HCT116 (cell line): ENCODE measurements around the gene ALK. TPM values are rescaled to one million over a fixed set of nuclear protein-coding genes. Genes with fewer than 3 reads are reported as not detected.

Source experiments
- ATAC-seq: fragments of 200-7000 bp; cut with Tn5 transposase; 2 replicates; pipeline ENCODE4 v1.9.1; 2020; ENCODE audit warnings: mild to moderate bottlenecking, moderate library complexity
- BruUV-seq: library from RNA; stranded (reverse); fragments of 400-500 nt; replicated peaks from 2 replicates; lab custom pipeline; 2021; lab: Mats Ljungman, UMichigan
- CTCF ChIA-PET: fragments of 300-600 bp; sonication (Branson Sonifier 250); formaldehyde crosslinking; loops from one replicate; lab custom pipeline; 2021; ENCODE audit warnings: antibody characterized with exemption; lab: Charles Lee
- POLR2A ChIA-PET: fragments of 300-600, 350-600 bp; sonication (Branson Sonifier 250); formaldehyde crosslinking; loops from one replicate; lab custom pipeline; 2021; ENCODE audit warnings: antibody characterized with exemption; lab: Charles Lee
- RAD21 ChIA-PET, 2 experiments: fragments of 300-600 bp; sonication (Branson Sonifier 250); formaldehyde crosslinking; loops; one replicate each; lab custom pipeline; 2023; ENCODE audit warnings: low total read pairs in 2 of 2; ENCODE audit not compliant: uncharacterized antibody in 2 of 2, unreplicated experiment in 2 of 2, low non-redundant PET in 1 of 2; lab: Charles Lee
- DNase-seq: peaks from one replicate; pipeline ENCODE4 v3.0.0-alpha.2; 2010; ENCODE audit warnings: low read depth, low spot score
- H2AFZ ChIP-seq: fragments of 200-600 bp; shearing (Covaris generic), sonication (generic); 2 replicates; pipeline ENCODE4 v1.6.1; 2017; ENCODE audit warnings: low read depth, mixed run types, mixed read lengths, antibody characterized with exemption, low read length; ENCODE audit not compliant: poor library complexity, severe bottlenecking
- H3K27ac ChIP-seq: 2 replicates; pipeline ENCODE4 v1.5.1; 2012; ENCODE audit warnings: low read depth, low read length
- H3K27me3 ChIP-seq: fragments of 200-600 bp; sonication (generic); 2 replicates; pipeline ENCODE4 v1.6.1; 2016; ENCODE audit warnings: mixed run types, low read length, mixed read lengths; ENCODE audit not compliant: insufficient read depth
- H3K36me3 ChIP-seq, 2 experiments: fragments of 200-500 bp in 1 of 2; fragments of 200-600 bp in 1 of 2; sonication (Bioruptor generic) in 1 of 2; sonication (generic) in 1 of 2; 2 replicates each; pipeline versions ENCODE4 v1.5.1 to v1.6.1; 2014 to 2016; ENCODE audit warnings: low read length in 2 of 2, inconsistent platforms in 1 of 2, mixed read lengths in 1 of 2, mixed run types in 1 of 2; ENCODE audit not compliant: insufficient read depth in 2 of 2, control insufficient read depth in 1 of 2
- H3K4me1 ChIP-seq, 2 experiments: fragments of 200-600 bp in 1 of 2; sonication (generic) in 1 of 2; 2 replicates each; pipeline versions ENCODE4 v1.5.1 to v1.6.1; 2012 to 2017; ENCODE audit warnings: low read length in 2 of 2, inconsistent platforms in 1 of 2, mild to moderate bottlenecking in 1 of 2, mixed read lengths in 1 of 2, mixed run types in 1 of 2, moderate library complexity in 1 of 2; ENCODE audit not compliant: insufficient read depth in 2 of 2, control insufficient read depth in 1 of 2
- H3K4me2 ChIP-seq: fragments of 200-600 bp; sonication (generic); 2 replicates; pipeline ENCODE4 v1.6.1; 2017; ENCODE audit warnings: mixed run types, low read length, mixed read lengths
- H3K4me3 ChIP-seq, 2 experiments: fragments of 200-600 bp in 1 of 2; sonication (generic) in 1 of 2; replicated peaks in 1 of 2; 2 replicates each; pipeline ENCODE4 v1.5.1; 2011 to 2016; ENCODE audit warnings: low read length in 2 of 2, control low read depth in 1 of 2, low read depth in 1 of 2, mild to moderate bottlenecking in 1 of 2, mixed read lengths in 1 of 2, mixed run types in 1 of 2
- H3K79me2 ChIP-seq: fragments of 200-600 bp; sonication (generic); 2 replicates; pipeline ENCODE4 v1.6.1; 2017; ENCODE audit warnings: mild to moderate bottlenecking, mixed run types, low read length, moderate library complexity, mixed read lengths; ENCODE audit not compliant: insufficient read depth
- H3K9ac ChIP-seq: fragments of 200-600 bp; sonication (generic); 2 replicates; pipeline ENCODE4 v1.6.1; 2016; ENCODE audit warnings: low read length, mixed read lengths
- H3K9me2 ChIP-seq: fragments of 200-600 bp; sonication (generic), shearing (Covaris generic); 2 replicates; pipeline ENCODE4 v1.6.1; 2017; ENCODE audit warnings: mixed run types, mild to moderate bottlenecking, moderate library complexity; ENCODE audit not compliant: insufficient read depth
- H3K9me3 ChIP-seq, 2 experiments: fragments of 200-500 bp in 1 of 2; fragments of 200-600 bp in 1 of 2; sonication (Bioruptor generic) in 1 of 2; sonication (generic) in 1 of 2; 2 replicates each; pipeline ENCODE4 v1.6.1; 2014 to 2017; ENCODE audit warnings: low read length in 2 of 2, mixed read lengths in 2 of 2, inconsistent platforms in 1 of 2, low read depth in 1 of 2, mild to moderate bottlenecking in 1 of 2, mixed run types in 1 of 2, moderate library complexity in 1 of 2; ENCODE audit not compliant: control insufficient read depth in 1 of 2, insufficient read depth in 1 of 2
- H4K20me1 ChIP-seq: fragments of 200-600 bp; sonication (generic), shearing (Covaris generic); 2 replicates; pipeline ENCODE4 v1.6.1; 2017; ENCODE audit warnings: mixed run types, mild to moderate bottlenecking, moderate library complexity; ENCODE audit not compliant: insufficient read depth
- EGR1 ChIP-seq: IDR thresholded peaks from 2 replicates; pipeline ENCODE4 v1.6.1; 2012; ENCODE audit warnings: low read depth
- REST ChIP-seq: IDR thresholded peaks from 2 replicates; pipeline ENCODE4 v1.6.1; 2012; ENCODE audit warnings: low read depth
- TCF7L2 ChIP-seq: IDR thresholded peaks from 2 replicates; pipeline ENCODE4 v1.7.0; 2011; ENCODE audit warnings: borderline replicate concordance, inconsistent platforms; ENCODE audit not compliant: insufficient read depth, insufficient read length; ENCODE audit errors: extremely low read depth
- intact Hi-C: fragments of 100-400 bp; cut with micrococcal nuclease; formaldehyde crosslinking; loops from 2 replicates; pipeline ENCODE4 v1.10.0; 2022
- total RNA-seq: library from RNA; stranded (reverse); gene quantifications from one replicate; pipeline ENCODE4 v1.2.1, GENCODE V29; 2021; ENCODE audit not compliant: unreplicated experiment

ALK gene
- total RNA-seq, 1 experiment from 2014 or later = not detected

- TF ChIP-seq REST (no peak), TCF7L2 (no peak)
Observed at GRCh38 chr2:29462293-29462692, 459.1 kb downstream of the ALK start (continued).

- H3K4me1 ChIP-seq = no peaks in the 10 kb centered on the region
- H2AFZ ChIP-seq = no peak overlapping the region
- H3K9ac ChIP-seq = no peak overlapping the region
- H3K4me2 ChIP-seq = no peak overlapping the region
- no peak overlapping the region for H3K27ac ChIP-seq
- ChIA-PET RAD21 (no interaction called here), POLR2A (no interaction called here), CTCF (no interaction called here)
- H3K36me3 ChIP-seq = no peaks in the 10 kb centered on the region
- no peak for ATAC-seq
- TF ChIP-seq EGR1 = no peak
- no peak overlapping the region for H3K4me3 ChIP-seq
- no peaks in the 10 kb centered on the region for H3K9me3 ChIP-seq
- intact Hi-C loops = no loop called here
- BruUV-seq = no TSS peak
- H4K20me1 ChIP-seq = no peaks in the 10 kb centered on the region
- no peaks in the 10 kb centered on the region for H3K9me2 ChIP-seq
- no peaks in the 10 kb centered on the region for H3K79me2 ChIP-seq
- no peak for DNase-seq
- H3K27me3 ChIP-seq = peaks cover 79% of the 10 kb centered on the region
Observed at GRCh38 chr2:29460190-29460589, 461.2 kb downstream of the ALK start.
